IMR-90 (cell line): ENCODE data around the gene FBXO44. TPM values are rescaled to one million over a fixed set of nuclear protein-coding genes. Genes with fewer than 3 reads are reported as not detected.

ENCODE experiments used
- ATAC-seq: fragments of 200-7000 bp; cut with Tn5 transposase; 2 replicates; pipeline ENCODE4 v1.9.1; 2020; ENCODE audit warnings: low read depth, mild to moderate bottlenecking, moderate library complexity
- BruUV-seq: library from RNA; stranded (reverse); fragments of 400-500 nt; replicated peaks from 2 replicates; lab custom pipeline; 2021; lab: Mats Ljungman, UMichigan
- CTCF ChIA-PET: fragments of 300-600 bp; formaldehyde crosslinking; extraction: SDS; loops from one replicate; lab custom pipeline; 2021; ENCODE audit warnings: antibody characterized with exemption; lab: Yijun Ruan, JAX
- POLR2A ChIA-PET: fragments of 300-600 bp; sonication (Branson Sonifier 250); formaldehyde crosslinking; loops from one replicate; lab custom pipeline; 2022; ENCODE audit warnings: antibody characterized with exemption; ENCODE audit not compliant: unreplicated experiment; lab: Charles Lee
- DNase-seq: peaks from one replicate; pipeline ENCODE4 v3.0.0; 2013
- H2AFZ ChIP-seq: replicated peaks from 2 replicates; pipeline ENCODE3; 2013; ENCODE audit warnings: low read length, mild to moderate bottlenecking; ENCODE audit not compliant: poor library complexity
- H2AK5ac ChIP-seq: 2 replicates; pipeline ENCODE4 v1.6.1; 2013; ENCODE audit warnings: low read depth, low read length, inconsistent platforms
- H2AK9ac ChIP-seq: replicated peaks from 2 replicates; pipeline ENCODE3; 2013; ENCODE audit warnings: mild to moderate bottlenecking, low read depth, low read length, moderate library complexity; ENCODE audit not compliant: poor library complexity
- H2BK120ac ChIP-seq: 2 replicates; pipeline ENCODE4 v1.6.1; 2013; ENCODE audit warnings: low read depth, low read length, inconsistent platforms
- H2BK15ac ChIP-seq: 3 replicates; pipeline ENCODE4 v1.6.1; 2013; ENCODE audit warnings: low read depth, low read length, inconsistent platforms
- H2BK20ac ChIP-seq: 2 replicates; pipeline ENCODE4 v1.6.1; 2013; ENCODE audit warnings: low read depth, mild to moderate bottlenecking, inconsistent platforms, low read length, moderate library complexity
- H2BK5ac ChIP-seq: 2 replicates; pipeline ENCODE4 v1.6.1; 2013; ENCODE audit warnings: mild to moderate bottlenecking, low read depth, low read length, inconsistent platforms; ENCODE audit not compliant: poor library complexity, severe bottlenecking
- H3K14ac ChIP-seq: replicated peaks from 2 replicates; pipeline ENCODE4 v1.6.1; 2013; ENCODE audit warnings: low read depth, low read length, inconsistent platforms
- H3K18ac ChIP-seq: 2 replicates; pipeline ENCODE4 v1.6.1; 2013; ENCODE audit warnings: low read depth, low read length, control low read depth
- H3K23ac ChIP-seq: 2 replicates; pipeline ENCODE4 v1.6.1; 2013; ENCODE audit warnings: low read depth, low read length, inconsistent platforms
- H3K27ac ChIP-seq: 2 replicates; pipeline ENCODE4 v1.5.1; 2013; ENCODE audit warnings: mild to moderate bottlenecking, control low read depth, low read length; ENCODE audit not compliant: insufficient read depth
- H3K27me3 ChIP-seq: 2 replicates; pipeline ENCODE4 v1.6.1; 2013; ENCODE audit warnings: low read length; ENCODE audit not compliant: control insufficient read depth, insufficient read depth
- H3K36me3 ChIP-seq: 2 replicates; pipeline ENCODE4 v1.6.1; 2013; ENCODE audit warnings: low read length, mixed read lengths; ENCODE audit not compliant: control insufficient read depth, insufficient read depth
- H3K4ac ChIP-seq: 2 replicates; pipeline ENCODE4 v1.6.1; 2013; ENCODE audit warnings: low read depth, low read length, inconsistent platforms
- H3K4me1 ChIP-seq: 2 replicates; pipeline ENCODE4 v1.6.1; 2013; ENCODE audit warnings: low read length, mixed read lengths; ENCODE audit not compliant: control insufficient read depth, insufficient read depth
- H3K4me2 ChIP-seq: 2 replicates; pipeline ENCODE4 v1.6.1; 2013; ENCODE audit warnings: low read depth, mild to moderate bottlenecking, control low read depth, low read length, moderate library complexity
- H3K4me3 ChIP-seq: 2 replicates; pipeline ENCODE4 v1.5.1; 2013; ENCODE audit warnings: low read depth, mild to moderate bottlenecking, control low read depth, low read length, moderate library complexity; ENCODE audit not compliant: insufficient read depth
- H3K56ac ChIP-seq: 2 replicates; pipeline ENCODE4 v1.6.1; 2013; ENCODE audit warnings: low read length, inconsistent platforms; ENCODE audit not compliant: insufficient read depth; ENCODE audit errors: extremely low read depth
- H3K79me1 ChIP-seq, 2 experiments: 2 replicates each; pipeline ENCODE4 v1.6.1; 2013; ENCODE audit warnings: low read length in 2 of 2, inconsistent platforms in 1 of 2, low read depth in 1 of 2
- H3K9ac ChIP-seq: 2 replicates; pipeline ENCODE4 v1.6.1; 2013; ENCODE audit warnings: low read depth, low read length, control low read depth
- H3K9me1 ChIP-seq: 2 replicates; pipeline ENCODE4 v1.6.1; 2013; ENCODE audit warnings: low read length, inconsistent platforms; ENCODE audit not compliant: insufficient read depth
- H3K9me3 ChIP-seq: 2 replicates; pipeline ENCODE4 v1.6.1; 2013; ENCODE audit warnings: low read length; ENCODE audit not compliant: control insufficient read depth, insufficient read depth
- H4K20me1 ChIP-seq: 2 replicates; pipeline ENCODE4 v1.6.1; 2013; ENCODE audit warnings: low read length, inconsistent platforms; ENCODE audit not compliant: insufficient read depth
- H4K5ac ChIP-seq: 2 replicates; pipeline ENCODE4 v1.6.1; 2013; ENCODE audit warnings: mild to moderate bottlenecking, low read depth, low read length, control low read depth
- H4K8ac ChIP-seq, 2 experiments: 2 replicates each; pipeline ENCODE4 v1.6.1; 2013; ENCODE audit warnings: low read depth in 2 of 2, low read length in 2 of 2, control low read depth in 1 of 2, inconsistent platforms in 1 of 2
- H4K91ac ChIP-seq: 2 replicates; pipeline ENCODE4 v1.6.1; 2013; ENCODE audit warnings: low read depth, low read length, inconsistent platforms; ENCODE audit not compliant: insufficient read depth
- CEBPB ChIP-seq: IDR thresholded peaks from 2 replicates; pipeline ENCODE4 v1.6.1; 2012; ENCODE audit warnings: low read depth, low read length, improper control_type of control experiment
- CHD1 ChIP-seq: IDR thresholded peaks from 2 replicates; pipeline ENCODE4 v1.6.1; 2012; ENCODE audit warnings: low read depth, low read length, improper control_type of control experiment
- CTCF ChIP-seq: conservative IDR thresholded peaks from 2 replicates; pipeline ENCODE4 v1.5.1; 2012; ENCODE audit warnings: mild to moderate bottlenecking, low read depth, low read length, improper control_type of control experiment
- FOS ChIP-seq: fragments of 150-350 bp; IDR thresholded peaks from 2 replicates; pipeline ENCODE4 v1.6.1; 2016; ENCODE audit warnings: low read depth, low read length
- MAFK ChIP-seq: IDR thresholded peaks from 2 replicates; pipeline ENCODE4 v1.6.1; 2012; ENCODE audit warnings: low read depth, low read length, improper control_type of control experiment
- MAZ ChIP-seq: IDR thresholded peaks from 2 replicates; pipeline ENCODE4 v1.6.1; 2012; ENCODE audit warnings: low read depth, mild to moderate bottlenecking, low read length, improper control_type of control experiment, moderate library complexity, borderline replicate concordance
- MXI1 ChIP-seq: IDR thresholded peaks from 2 replicates; pipeline ENCODE4 v1.6.1; 2012; ENCODE audit warnings: low read depth, mild to moderate bottlenecking, low read length, moderate library complexity, borderline replicate concordance
- NFE2L2 ChIP-seq: fragments of 150-350 bp; IDR thresholded peaks from 2 replicates; pipeline ENCODE4 v1.6.1; 2016; ENCODE audit warnings: low read depth, mild to moderate bottlenecking, low read length
- POLR2A ChIP-seq: IDR thresholded peaks from 2 replicates; pipeline ENCODE4 v1.6.1; 2012; ENCODE audit warnings: mild to moderate bottlenecking, low read depth, low read length
- RAD21 ChIP-seq: IDR thresholded peaks from 2 replicates; pipeline ENCODE4 v1.6.1; 2012; ENCODE audit warnings: low read length, improper control_type of control experiment
- RCOR1 ChIP-seq: IDR thresholded peaks from 2 replicates; pipeline ENCODE4 v1.6.1; 2012; ENCODE audit warnings: mild to moderate bottlenecking, low read length, improper control_type of control experiment; ENCODE audit not compliant: insufficient replicate concordance
- RFX5 ChIP-seq: IDR thresholded peaks from 2 replicates; pipeline ENCODE4 v1.8.0; 2012; ENCODE audit warnings: low read depth, mild to moderate bottlenecking, low read length, moderate library complexity
- SMC3 ChIP-seq: fragments of 150-350 bp; IDR thresholded peaks from 2 replicates; pipeline ENCODE4 v1.6.1; 2016; ENCODE audit warnings: low read depth, mild to moderate bottlenecking, antibody characterized with exemption, low read length, moderate library complexity
- USF2 ChIP-seq: fragments of 150-350 bp; IDR thresholded peaks from 2 replicates; pipeline ENCODE4 v1.6.1; 2017; ENCODE audit warnings: mild to moderate bottlenecking, antibody characterized with exemption, low read length, low read depth
- WGBS, 2 experiments: methylation state at CpG; one replicate each; pipeline versions ENCODE4 v1.1.5 to v1.1.7; 2013; ENCODE audit warnings: missing lambda C conversion rate in 2 of 2; ENCODE audit not compliant: insufficient read length in 1 of 2; ENCODE audit errors: extremely low coverage in 2 of 2; 5-methylcytosine and 5-hydroxymethylcytosine counted together
- dilution Hi-C: fragments of 300-500 bp; cut with HindIII; formaldehyde crosslinking; loops from one replicate; pipeline ENCODE4 v1.14.3; 2018; ENCODE audit warnings: low sequenced_read_pairs; ENCODE audit not compliant: unreplicated experiment
- in situ Hi-C: fragments of 300-500 bp; cut with MboI; formaldehyde crosslinking; loops from 3 replicates; pipeline ENCODE4 v1.14.3; 2019; ENCODE audit warnings: low sequenced_read_pairs, inconsistent platforms, mixed read lengths
- intact Hi-C: fragments of 100-400 bp; cut with micrococcal nuclease; formaldehyde crosslinking; loops from 2 replicates; pipeline ENCODE4 v1.10.0; 2022
- polyA plus RNA-seq, 3 experiments: library from polyadenylated mRNA; depleted of rRNA; stranded (reverse); fragments of >200 nt; gene quantifications; 2 replicates each; pipeline ENCODE4 v1.2.3, GENCODE V29; 2012; ENCODE audit warnings: low replicate concordance in 1 of 3
- total RNA-seq: library from RNA; depleted of rRNA; stranded (reverse); fragments of >200 nt; gene quantifications from 2 replicates; pipeline ENCODE4 v1.2.3, GENCODE V29; 2012
- TF ChIP-seq, protein P1 (sequence below): fragments of 150-350 bp; IDR thresholded peaks from 2 replicates; pipeline ENCODE4 v1.6.1; 2016; ENCODE audit warnings: low read depth, mild to moderate bottlenecking, low read length, moderate library complexity, borderline replicate concordance

Gene FBXO44
- total and polyA plus RNA-seq, 2 of the 4 experiments (the other 2 are of a cell fraction), result 9.3 to 25.5 TPM

DNA sequence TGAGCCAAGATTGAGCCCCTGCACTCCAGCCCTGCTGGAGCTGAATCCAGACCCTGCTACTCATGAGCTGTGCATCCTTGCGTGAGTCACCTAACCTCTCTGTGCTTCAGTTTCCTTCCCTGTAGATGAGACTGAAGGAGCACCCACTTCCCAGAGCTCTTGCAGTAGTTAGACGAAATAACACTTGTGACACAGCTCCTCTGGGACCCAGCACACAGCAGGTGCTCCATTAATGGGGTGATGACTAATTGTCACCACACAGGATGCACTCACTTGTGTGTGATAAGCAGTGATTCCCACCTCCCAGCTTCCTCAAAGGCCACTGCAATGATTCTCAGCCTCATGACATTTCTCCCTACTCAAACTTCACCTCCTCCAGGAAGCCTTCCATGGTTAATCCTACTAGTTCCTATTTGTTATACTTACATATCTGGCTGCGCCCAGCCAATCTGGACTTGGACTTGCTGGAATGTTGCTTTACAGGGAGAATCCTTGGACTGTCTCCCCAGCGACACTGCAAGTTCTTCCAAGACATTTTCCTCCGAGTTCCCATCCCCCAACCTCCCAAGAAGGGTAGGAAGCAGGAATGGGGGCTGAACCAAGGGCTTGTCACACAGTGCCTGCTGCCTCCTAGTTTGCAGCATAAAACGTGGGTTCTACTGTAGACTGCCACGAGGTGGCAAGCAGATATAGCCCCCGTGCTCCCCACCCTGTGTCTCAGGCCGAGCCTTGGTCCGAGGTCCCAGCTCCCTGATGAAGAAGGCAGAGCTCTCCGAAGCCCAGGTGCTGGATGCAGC, 54.1 kb downstream of the FBXO44 start:
- no peaks in the 10 kb centered on the region for H3K79me1 ChIP-seq
- H3K36me3 ChIP-seq, result no peaks in the 10 kb centered on the region
- H3K9ac ChIP-seq, result no peak overlapping the region
- no peak overlapping the region for H2AK9ac ChIP-seq
- no peaks in the 10 kb centered on the region for H3K9me3 ChIP-seq
- BruUV-seq, result no TSS peak
- no peak overlapping the region for H3K56ac ChIP-seq
- in situ Hi-C loops, result no loop called here
- H3K4me2 ChIP-seq, result no peak overlapping the region
- no peaks in the 10 kb centered on the region for H3K9me1 ChIP-seq
- H2BK15ac ChIP-seq, result no peak overlapping the region
- H2AK5ac ChIP-seq, result no peak overlapping the region
- H2BK20ac ChIP-seq, result no peak overlapping the region
- no peaks in the 10 kb centered on the region for H3K4me1 ChIP-seq
- dilution Hi-C loops, result no loop called here
- no peak overlapping the region for H3K4ac ChIP-seq
- H4K20me1 ChIP-seq, result no peaks in the 10 kb centered on the region
- no peak overlapping the region for H4K91ac ChIP-seq
- H4K5ac ChIP-seq, result no peak overlapping the region
- no peak for ATAC-seq
- ChIA-PET POLR2A (no interaction called here), CTCF (interaction anchor here (0.6 to 1.2 kb wide), 2 partner anchors 11 to 671 kb away, joined by 3 read pairs; no protein-coding TSS in a partner anchor)
- H3K4me3 ChIP-seq, result no peak overlapping the region
- H3K18ac ChIP-seq, result no peak overlapping the region
- peaks cover 29% of the 10 kb centered on the region for H3K27me3 ChIP-seq
- no peak overlapping the region for H2AFZ ChIP-seq
- DNase-seq, result no peak
- H3K27ac ChIP-seq, result no peak overlapping the region
- no peak overlapping the region for H4K8ac ChIP-seq
- H2BK120ac ChIP-seq, result no peak overlapping the region
- no peak overlapping the region for H2BK5ac ChIP-seq
- H3K23ac ChIP-seq, result no peak overlapping the region
- intact Hi-C loops, result no loop called here
- H3K14ac ChIP-seq, result no peak overlapping the region
- 80% methylated on average over 1 of the region's 11 CpGs; no CpG with 5 or more reads in 1 of the 2 experiments for WGBS, 2 experiments
- TF ChIP-seq NFE2L2 (no peak), MXI1 (no peak), MAFK (no peak), CEBPB (no peak), POLR2A (no peak), RCOR1 (no peak), RAD21 (no peak), USF2 (no peak), RFX5 (no peak), CTCF (no peak), SMC3 (no peak), CHD1 (no peak), MAZ (no peak), FOS (no peak)
- TF ChIP-seq, protein P1, sequence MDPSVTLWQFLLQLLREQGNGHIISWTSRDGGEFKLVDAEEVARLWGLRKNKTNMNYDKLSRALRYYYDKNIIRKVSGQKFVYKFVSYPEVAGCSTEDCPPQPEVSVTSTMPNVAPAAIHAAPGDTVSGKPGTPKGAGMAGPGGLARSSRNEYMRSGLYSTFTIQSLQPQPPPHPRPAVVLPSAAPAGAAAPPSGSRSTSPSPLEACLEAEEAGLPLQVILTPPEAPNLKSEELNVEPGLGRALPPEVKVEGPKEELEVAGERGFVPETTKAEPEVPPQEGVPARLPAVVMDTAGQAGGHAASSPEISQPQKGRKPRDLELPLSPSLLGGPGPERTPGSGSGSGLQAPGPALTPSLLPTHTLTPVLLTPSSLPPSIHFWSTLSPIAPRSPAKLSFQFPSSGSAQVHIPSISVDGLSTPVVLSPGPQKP, result no peak
